Upper lobe of left lung (tissue), 6 donors: ENCODE measurements around the gene LARP1B. TPM values are rescaled to one million over a fixed set of nuclear protein-coding genes. Genes with fewer than 3 reads are reported as not detected.

Source experiments
- ATAC-seq, 2 donors: fragments of 200-7000 bp; cut with Tn5 transposase; one replicate each; pipeline ENCODE4 v1.9.1; 2022; ENCODE audit warnings: mild to moderate bottlenecking in 2 of 2, moderate library complexity in 2 of 2; ENCODE audit not compliant: low FRiP score in 2 of 2
- DNase-seq, 2 donors: peaks; one replicate each; pipeline ENCODE4 v3.0.0-alpha.2; 2019 to 2020
- H3K27ac ChIP-seq, 4 donors: fragments of 200-600 bp; sonication (generic); one replicate each; pipeline ENCODE4 v1.5.1; 2016 to 2019
- H3K27me3 ChIP-seq, 4 donors: fragments of 200-600 bp; sonication (generic); one replicate each; pipeline ENCODE4 v1.5.1; 2017 to 2019
- H3K36me3 ChIP-seq, 4 donors: fragments of 200-600 bp; sonication (generic); one replicate each; pipeline ENCODE4 v1.5.1; 2016 to 2019
- H3K4me1 ChIP-seq, 4 donors: fragments of 200-600 bp; sonication (generic); one replicate each; pipeline ENCODE4 v1.5.1; 2018 to 2019
- H3K4me3 ChIP-seq, 4 donors: fragments of 200-600 bp; sonication (generic); one replicate each; pipeline ENCODE4 v1.5.1; 2017 to 2019; ENCODE audit warnings: mild to moderate bottlenecking in 2 of 4, moderate library complexity in 1 of 4
- H3K9me3 ChIP-seq, 4 donors: fragments of 200-600 bp; sonication (generic); one replicate each; pipeline ENCODE4 v1.5.1; 2018 to 2019
- EP300 ChIP-seq, 4 donors: sonication (generic); formaldehyde crosslinking; IDR thresholded peaks; one replicate each; pipeline ENCODE4 v1.5.1; 2017; ENCODE audit warnings: antibody characterized with exemption in 4 of 4, control low read depth in 2 of 4
- POLR2A ChIP-seq, 4 donors: fragments of 450-650 bp; IDR thresholded peaks; one replicate each; pipeline ENCODE4 v1.5.1; 2016 to 2017; ENCODE audit warnings: antibody characterized with exemption in 4 of 4, mild to moderate bottlenecking in 2 of 4
- POLR2AphosphoS5 ChIP-seq, 2 donors: sonication (generic); formaldehyde crosslinking; IDR thresholded peaks; one replicate each; pipeline ENCODE4 v1.5.1; 2017; ENCODE audit warnings: antibody characterized with exemption in 2 of 2
- WGBS, 2 donors: methylation state at CpG; one replicate each; pipeline ENCODE4 v1.1.5; 2017 to 2018; 5-methylcytosine and 5-hydroxymethylcytosine counted together
- total RNA-seq, 6 donors: library from RNA; depleted of rRNA in 4 of 6; stranded (reverse); fragments of >200 nt in 4 of 6; gene quantifications; one replicate each; pipeline versions ENCODE4 v1.1.0 to v1.2.1, GENCODE V29; 2016 to 2021
- TF ChIP-seq, protein P1 (sequence below), 6 experiments: fragments of 450-650 bp in 4 of 6; fragments of 200-600 bp in 2 of 6; sonication (generic) in 2 of 6; IDR thresholded peaks; one replicate each; pipeline ENCODE4 v1.5.1; 2016 to 2019; ENCODE audit warnings: antibody characterized with exemption in 6 of 6
- donor health status: DM: no; HTN: no; CAD: no; lungs with moderate emphysema.
- donor health status: DM: no; HTN: yes; CAD: no; lungs with severe emphysema.

LARP1B gene
- total RNA-seq, 6 donors from 2014 or later, result 13.8 to 41.7 (median 20.7) TPM

DNA sequence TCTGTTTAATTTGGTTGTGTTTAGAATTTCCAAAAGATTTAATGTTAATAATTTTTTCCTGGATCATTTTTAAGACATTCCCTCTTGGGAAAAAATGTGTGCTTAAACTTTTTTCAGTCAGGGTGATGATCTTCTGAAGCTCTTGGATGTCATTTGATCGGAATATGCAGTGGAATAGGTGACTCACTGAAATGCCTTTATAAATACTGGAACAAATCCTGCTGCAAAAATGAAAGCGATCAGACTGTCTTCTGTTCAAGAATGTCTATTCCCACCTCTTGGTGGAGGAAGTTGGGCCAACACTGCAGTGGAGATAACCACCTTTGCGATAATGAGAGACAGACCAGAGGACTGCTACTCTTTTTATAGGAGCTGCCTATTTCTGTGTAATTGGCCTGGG is 46.7 kb downstream of the LARP1B start:
- Histone ChIP-seq H3K27ac (no peak overlapping the region), H3K27me3 (no peaks in the 10 kb centered on the region), H3K4me3 (no peak overlapping the region), H3K36me3 (peaks cover 0 to 31% (median 5%) of the 10 kb centered on the region in 4 donors), H3K4me1 (no peaks in the 10 kb centered on the region), H3K9me3 (no peaks in the 10 kb centered on the region)
- ATAC-seq (no peak), DNase-seq (no peak)
- 96 to 98% methylated on average over 3 of the region's 3 CpGs for WGBS, 2 donors
- TF ChIP-seq POLR2AphosphoS5 (IDR thresholded peaks at IDR 0.05) (no peak), EP300 (IDR thresholded peaks at IDR 0.05) (no peak), POLR2A (IDR thresholded peaks at IDR 0.05) (no peak)
- TF ChIP-seq, protein P1, sequence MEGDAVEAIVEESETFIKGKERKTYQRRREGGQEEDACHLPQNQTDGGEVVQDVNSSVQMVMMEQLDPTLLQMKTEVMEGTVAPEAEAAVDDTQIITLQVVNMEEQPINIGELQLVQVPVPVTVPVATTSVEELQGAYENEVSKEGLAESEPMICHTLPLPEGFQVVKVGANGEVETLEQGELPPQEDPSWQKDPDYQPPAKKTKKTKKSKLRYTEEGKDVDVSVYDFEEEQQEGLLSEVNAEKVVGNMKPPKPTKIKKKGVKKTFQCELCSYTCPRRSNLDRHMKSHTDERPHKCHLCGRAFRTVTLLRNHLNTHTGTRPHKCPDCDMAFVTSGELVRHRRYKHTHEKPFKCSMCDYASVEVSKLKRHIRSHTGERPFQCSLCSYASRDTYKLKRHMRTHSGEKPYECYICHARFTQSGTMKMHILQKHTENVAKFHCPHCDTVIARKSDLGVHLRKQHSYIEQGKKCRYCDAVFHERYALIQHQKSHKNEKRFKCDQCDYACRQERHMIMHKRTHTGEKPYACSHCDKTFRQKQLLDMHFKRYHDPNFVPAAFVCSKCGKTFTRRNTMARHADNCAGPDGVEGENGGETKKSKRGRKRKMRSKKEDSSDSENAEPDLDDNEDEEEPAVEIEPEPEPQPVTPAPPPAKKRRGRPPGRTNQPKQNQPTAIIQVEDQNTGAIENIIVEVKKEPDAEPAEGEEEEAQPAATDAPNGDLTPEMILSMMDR (IDR thresholded peaks at IDR 0.05), result no peak

DNA sequence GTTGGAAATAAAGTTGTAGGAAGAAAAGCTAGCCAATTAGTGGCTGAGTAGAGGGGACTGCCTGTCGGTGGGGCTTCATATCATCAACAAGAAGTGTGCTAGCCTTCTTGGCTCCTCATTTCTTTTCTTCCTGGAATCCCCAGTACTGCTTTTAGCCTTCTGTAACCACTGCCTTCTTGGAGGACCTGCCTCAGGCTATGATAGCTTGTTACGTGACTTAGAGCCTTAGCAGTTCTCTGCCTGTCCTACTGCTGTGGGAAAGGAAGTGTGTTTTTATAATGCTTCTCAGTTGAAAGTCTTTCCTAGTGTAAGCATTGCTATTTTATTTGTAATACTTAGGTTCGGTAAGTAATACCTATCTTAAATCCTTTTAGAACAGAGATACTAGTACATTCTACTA is 61.9 kb downstream of the LARP1B start:
- no peak for ATAC-seq
- Histone ChIP-seq H3K27me3 (no peaks in the 10 kb centered on the region), H3K9me3 (no peaks in the 10 kb centered on the region), H3K4me1 (no peaks in the 10 kb centered on the region), H3K4me3 (no peak overlapping the region), H3K36me3 (peaks cover 0 to 20% (median 0%) of the 10 kb centered on the region in 4 donors), H3K27ac (no peak overlapping the region)
- TF ChIP-seq EP300 (IDR thresholded peaks at IDR 0.05) (no peak), POLR2AphosphoS5 (IDR thresholded peaks at IDR 0.05) (no peak), POLR2A (IDR thresholded peaks at IDR 0.05) (no peak)
- TF ChIP-seq, protein P1 (IDR thresholded peaks at IDR 0.05), result no peak
- no peak for DNase-seq
- WGBS, 2 donors, result 89 to 94% methylated on average over 3 of the region's 3 CpGs

DNA sequence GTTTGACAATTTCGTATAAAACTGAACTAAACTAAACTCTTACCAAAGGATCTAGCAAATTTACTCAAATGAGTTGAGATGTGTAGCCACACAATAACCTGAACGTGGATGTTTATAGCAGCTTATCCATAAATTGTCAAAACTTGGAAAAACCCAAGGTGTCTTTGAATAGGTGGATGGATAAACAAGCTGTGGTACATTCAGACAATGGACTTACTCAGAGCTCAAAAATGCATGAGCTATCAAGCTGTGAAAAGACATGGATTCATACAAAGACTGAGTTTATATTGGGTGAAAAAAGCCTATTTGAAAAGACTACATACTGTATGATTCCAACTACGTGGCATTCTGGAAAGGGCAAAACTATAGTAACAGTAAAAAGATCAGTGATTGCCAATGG is 69.5 kb downstream of the LARP1B start:
- no peaks in the 10 kb centered on the region for H3K4me1 ChIP-seq
- H3K27ac ChIP-seq, result no peak overlapping the region
- no peak for TF ChIP-seq EP300 (IDR thresholded peaks at IDR 0.05)
- no peak for TF ChIP-seq POLR2AphosphoS5 (IDR thresholded peaks at IDR 0.05)
- TF ChIP-seq, protein P1 (IDR thresholded peaks at IDR 0.05), result no peak
- no peak for TF ChIP-seq POLR2A (IDR thresholded peaks at IDR 0.05)
- no peaks in the 10 kb centered on the region for H3K27me3 ChIP-seq
- DNase-seq (no peak), ATAC-seq (no peak)
- H3K4me3 ChIP-seq, result no peak overlapping the region
- H3K9me3 ChIP-seq, result no peaks in the 10 kb centered on the region
- WGBS, 2 donors, result 88 to 93% methylated on average over 3 of the region's 3 CpGs
- H3K36me3 ChIP-seq, result no peaks in the 10 kb centered on the region

DNA sequence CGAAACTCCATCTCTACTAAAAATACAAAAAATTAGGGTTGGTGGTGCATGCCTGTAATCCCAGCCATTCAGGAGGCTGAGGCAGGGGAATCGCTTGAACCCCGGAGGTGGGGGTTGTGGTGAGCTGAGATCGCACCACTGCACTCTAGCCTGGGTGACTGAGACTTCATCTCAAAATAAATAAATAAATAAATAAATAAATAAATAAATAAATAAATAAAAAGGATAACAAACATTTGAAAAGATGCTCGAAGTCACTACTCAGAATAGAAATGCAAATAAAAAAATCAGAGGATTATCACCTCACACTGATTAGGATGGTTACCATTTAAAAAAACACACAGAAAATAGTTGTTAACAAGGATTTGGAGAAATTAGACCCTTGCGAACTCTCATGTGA is 73.8 kb downstream of the LARP1B start:
- Histone ChIP-seq H3K27ac (no peak overlapping the region), H3K4me1 (no peaks in the 10 kb centered on the region), H3K9me3 (no peaks in the 10 kb centered on the region), H3K27me3 (no peaks in the 10 kb centered on the region), H3K4me3 (no peak overlapping the region), H3K36me3 (no peaks in the 10 kb centered on the region)
- WGBS, 2 donors, result 94 to 98% methylated on average over 6 of the region's 6 CpGs
- DNase-seq (no peak), ATAC-seq (no peak)
- no peak for TF ChIP-seq POLR2A (IDR thresholded peaks at IDR 0.05)
- no peak for TF ChIP-seq EP300 (IDR thresholded peaks at IDR 0.05)
- TF ChIP-seq, protein P1 (IDR thresholded peaks at IDR 0.05), result no peak
- no peak for TF ChIP-seq POLR2AphosphoS5 (IDR thresholded peaks at IDR 0.05)

DNA sequence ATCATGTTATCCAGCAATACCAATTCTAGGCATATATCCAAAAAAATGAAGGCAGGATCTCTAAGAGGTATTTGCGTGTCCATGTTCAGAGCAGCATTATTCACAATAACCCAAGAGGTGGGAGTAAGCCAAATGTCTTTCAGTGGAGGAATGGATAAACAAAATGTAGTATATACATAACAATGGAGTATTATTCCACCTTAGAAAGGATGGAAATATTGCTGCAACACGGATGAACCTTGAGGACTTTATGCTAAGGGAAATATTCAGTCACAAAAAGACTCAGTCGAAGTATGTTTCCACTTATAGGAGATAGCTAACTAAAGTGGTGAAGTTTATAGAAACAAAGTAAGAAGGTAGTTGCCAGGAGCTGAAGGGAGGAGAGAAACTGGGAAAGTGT is 74.3 kb downstream of the LARP1B start:
- H3K4me3 ChIP-seq, result no peak overlapping the region
- H3K36me3 ChIP-seq, result no peaks in the 10 kb centered on the region
- WGBS, 2 donors, result 92 to 95% methylated on average over 3 of the region's 3 CpGs
- no peaks in the 10 kb centered on the region for H3K4me1 ChIP-seq
- H3K27me3 ChIP-seq, result no peaks in the 10 kb centered on the region
- H3K9me3 ChIP-seq, result no peaks in the 10 kb centered on the region
- no peak overlapping the region for H3K27ac ChIP-seq
- TF ChIP-seq, protein P1 (IDR thresholded peaks at IDR 0.05), result no peak
- TF ChIP-seq EP300 (IDR thresholded peaks at IDR 0.05), result no peak
- no peak for TF ChIP-seq POLR2AphosphoS5 (IDR thresholded peaks at IDR 0.05)
- TF ChIP-seq POLR2A (IDR thresholded peaks at IDR 0.05), result no peak
- DNase-seq, result no peak
- ATAC-seq, result no peak
